ENCODE data around the gene SMC1A.
"Not testable (repeated sequence)": the region's sequence is repeated elsewhere in the genome, so short reads cannot be mapped to it uniquely, and the experiment has no call there.

Gene SMC1A

GRCh38 chrX:53421772-53422085, 725 bp downstream of the SMC1A start:
- TF ChIP-seq KLF17 (tag by site-specific recombination; IDR thresholded peaks at IDR 0.05) (no peak), KLF9 (tag by site-specific recombination; IDR thresholded peaks at IDR 0.05; ENCODE audit: low read depth) (no peak), FEZF1 (tag by site-specific recombination; IDR thresholded peaks at IDR 0.05) (no peak), ZNF132 (tag by site-specific recombination; IDR thresholded peaks at IDR 0.05; ENCODE audit: borderline replicate concordance) (no peak), KLF10 (tag by site-specific recombination; IDR thresholded peaks at IDR 0.05) (no peak), BCL11B (tag by site-specific recombination; IDR thresholded peaks at IDR 0.05; ENCODE audit: low read depth) (0 out of 2 replicates have a peak, but pooled peaks have one; percentile 7)
- ChIA-PET POLR2A (interaction anchor here (0.6 to 4.1 kb wide), 31 partner anchors 9 to 623 kb away, joined by 3 to 47 read pairs (median 7); partner anchors contain the start of genes HSD17B10, IQSEC2, KDM5C and PHF8), CTCF (interaction anchor here (0.6 to 9.1 kb wide), 4 partner anchors 15 to 197 kb away, joined by 3 to 87 read pairs (median 10); partner anchors contain the start of genes HSD17B10 and KDM5C)

DNA sequence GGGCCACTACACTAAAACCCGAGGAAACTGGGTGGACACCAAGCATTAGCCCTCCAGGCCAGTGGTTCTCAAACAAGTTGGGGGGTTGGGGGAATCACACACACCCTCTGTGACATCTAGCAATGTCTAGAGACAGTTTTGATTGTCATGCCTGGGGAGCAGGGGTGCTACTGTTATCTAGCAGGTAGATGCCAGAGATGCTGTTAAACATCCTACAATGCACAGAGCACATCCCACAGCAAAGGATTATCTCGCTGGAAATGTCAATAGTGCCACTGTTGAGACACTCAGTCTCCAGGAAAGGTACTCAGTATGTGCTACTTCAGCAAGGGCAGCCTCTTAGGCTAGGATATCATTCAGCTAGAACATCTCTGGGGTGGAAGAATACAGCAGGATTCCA, 1.3 kb downstream of the SMC1A start:
- POLR2A ChIA-PET = interaction anchor here (0.6 to 4.1 kb wide), 6 partner anchors 8 to 311 kb away, joined by 3 to 47 read pairs (median 10); no protein-coding TSS in a partner anchor
- CTCF ChIA-PET = interaction anchor here (0.6 to 9.1 kb wide), 5 partner anchors 15 to 196 kb away, joined by 3 to 87 read pairs (median 4); partner anchors contain the start of genes HSD17B10 and KDM5C
- H3K27ac ChIP-seq (ENCODE audit: extremely low read depth, low read depth, low read length) = no peak overlapping the region; the same call in 1 of the 2 replicates

More at GRCh38 chrX:53421772-53422085, 725 bp downstream of the SMC1A start:
- Histone ChIP-seq H3K4me1 (ENCODE audit: control insufficient read depth, insufficient read depth, low read length) (peaks cover 6% of the 10 kb centered on the region), H3K4me3 (ENCODE audit: low read depth, low read length) (peak overlapping the region; percentile 76), H3K36me3 (ENCODE audit: control insufficient read depth in 2 of 2, insufficient read depth in 1 of 2, low read length in 2 of 2) (peaks cover 26 to 37% of the 10 kb centered on the region in 2 experiments), H3K27ac (ENCODE audit: extremely low read depth, low read depth, low read length) (peak overlapping the region; percentile 99), H3K9me3 (ENCODE audit: control insufficient read depth, insufficient read depth, low read depth, low read length) (no peaks in the 10 kb centered on the region)

GRCh38 chrX:53420351-53420750, 2.1 kb downstream of the SMC1A start:
- H3K36me3 ChIP-seq (ENCODE audit: control insufficient read depth in 2 of 2, insufficient read depth in 1 of 2, low read length in 2 of 2) = peaks cover 26 to 44% of the 10 kb centered on the region in 2 experiments
- POLR2A ChIA-PET = interaction anchor here (0.6 to 4.1 kb wide), 3 partner anchors 8 to 45 kb away, joined by 3 to 47 read pairs (median 3); no protein-coding TSS in a partner anchor
- not testable (repeated sequence) for H3K9me3 ChIP-seq (ENCODE audit: control insufficient read depth, insufficient read depth, low read depth, low read length); H3K4me1 ChIP-seq (ENCODE audit: control insufficient read depth, insufficient read depth, low read length); H3K27ac ChIP-seq (ENCODE audit: extremely low read depth, low read depth, low read length)
- CTCF ChIA-PET = interaction anchor here (0.6 to 9.1 kb wide), 6 partner anchors 16 to 181 kb away, joined by 3 to 87 read pairs (median 3); partner anchors contain the start of gene HSD17B10
- peak overlapping the region; percentile 76 for H3K4me3 ChIP-seq (ENCODE audit: low read depth, low read length)
- TF ChIP-seq ZBTB17 (tag by site-specific recombination; IDR thresholded peaks at IDR 0.05) (peak; percentile 72), ZNF664 (tag by site-specific recombination; IDR thresholded peaks at IDR 0.05) (peak; percentile 65; the same call in 1 of the 2 replicates)

More for the DNA sequence above, 1.3 kb downstream of the SMC1A start:
- TF ChIP-seq REST (tag by site-specific recombination; IDR thresholded peaks at IDR 0.05) (no peak), ZBTB17 (tag by site-specific recombination; IDR thresholded peaks at IDR 0.05) (peak; percentile 89)
- H3K4me3 ChIP-seq (ENCODE audit: low read depth, low read length) = peak overlapping the region; percentile 76
- H3K9me3 ChIP-seq (ENCODE audit: control insufficient read depth, insufficient read depth, low read depth, low read length) = no peaks in the 10 kb centered on the region
- peaks cover 26 to 41% of the 10 kb centered on the region in 2 experiments for H3K36me3 ChIP-seq (ENCODE audit: control insufficient read depth in 2 of 2, insufficient read depth in 1 of 2, low read length in 2 of 2)
- H3K4me1 ChIP-seq (ENCODE audit: control insufficient read depth, insufficient read depth, low read length) = peaks cover 6% of the 10 kb centered on the region

- Histone ChIP-seq H3K4me1 (ENCODE audit: control insufficient read depth, insufficient read depth, low read length) (no peaks in the 10 kb centered on the region), H3K36me3 (ENCODE audit: control insufficient read depth in 2 of 2, insufficient read depth in 1 of 2, low read length in 2 of 2) (peaks cover 81 to 91% of the 10 kb centered on the region in 2 experiments), H3K4me3 (ENCODE audit: low read depth, low read length) (no peak overlapping the region), H3K27ac (ENCODE audit: extremely low read depth, low read depth, low read length) (no peak overlapping the region), H3K9me3 (ENCODE audit: control insufficient read depth, insufficient read depth, low read depth, low read length) (no peaks in the 10 kb centered on the region)
- CTCF ChIA-PET = interaction anchor here (0.6 to 5.7 kb wide), 5 partner anchors 10 to 247 kb away, joined by 3 to 29 read pairs (median 4); partner anchors contain the start of genes RIBC1 and SMC1A
- POLR2A ChIA-PET = interaction anchor here (0.6 to 4.5 kb wide), 3 partner anchors 9 to 67 kb away, joined by 3 to 47 read pairs (median 3); partner anchors contain the start of genes RIBC1 and SMC1A
- TF ChIP-seq, protein P1, sequence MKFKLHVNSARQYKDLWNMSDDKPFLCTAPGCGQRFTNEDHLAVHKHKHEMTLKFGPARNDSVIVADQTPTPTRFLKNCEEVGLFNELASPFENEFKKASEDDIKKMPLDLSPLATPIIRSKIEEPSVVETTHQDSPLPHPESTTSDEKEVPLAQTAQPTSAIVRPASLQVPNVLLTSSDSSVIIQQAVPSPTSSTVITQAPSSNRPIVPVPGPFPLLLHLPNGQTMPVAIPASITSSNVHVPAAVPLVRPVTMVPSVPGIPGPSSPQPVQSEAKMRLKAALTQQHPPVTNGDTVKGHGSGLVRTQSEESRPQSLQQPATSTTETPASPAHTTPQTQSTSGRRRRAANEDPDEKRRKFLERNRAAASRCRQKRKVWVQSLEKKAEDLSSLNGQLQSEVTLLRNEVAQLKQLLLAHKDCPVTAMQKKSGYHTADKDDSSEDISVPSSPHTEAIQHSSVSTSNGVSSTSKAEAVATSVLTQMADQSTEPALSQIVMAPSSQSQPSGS (tag by site-specific recombination; IDR thresholded peaks at IDR 0.05; ENCODE audit: low read depth) = no peak
- TF ChIP-seq ZNF660 (tag by site-specific recombination; IDR thresholded peaks at IDR 0.05) (no peak), KLF9 (tag by site-specific recombination; IDR thresholded peaks at IDR 0.05; ENCODE audit: low read depth) (no peak), SALL2 (tag by site-specific recombination; IDR thresholded peaks at IDR 0.05; ENCODE audit: borderline replicate concordance) (no peak), ZNF302 (tag by site-specific recombination; IDR thresholded peaks at IDR 0.05; ENCODE audit: low read depth) (no peak), ZXDB (tag by site-specific recombination; IDR thresholded peaks at IDR 0.05) (no peak), ZNF664 (tag by site-specific recombination; IDR thresholded peaks at IDR 0.05) (no peak), ZNF76 (tag by site-specific recombination; IDR thresholded peaks at IDR 0.05; ENCODE audit: borderline replicate concordance, low read depth) (no peak), ZNF175 (tag by site-specific recombination; IDR thresholded peaks at IDR 0.05) (no peak), SCRT2 (tag by site-specific recombination; IDR thresholded peaks at IDR 0.05) (no peak), ZNF548 (tag by site-specific recombination; IDR thresholded peaks at IDR 0.05) (no peak), AEBP2 (tag by site-specific recombination; IDR thresholded peaks at IDR 0.05; ENCODE audit: borderline replicate concordance) (no peak)
Measured at GRCh38 chrX:53412446-53412845, 10.0 kb downstream of the SMC1A start.
